Peyer's patch (tissue), 4 donors: ENCODE data around the gene ZNF609.

Source experiments
- POLR2A ChIP-seq, 2 donors: fragments of 450-650 bp; IDR thresholded peaks; one replicate each; pipeline ENCODE4 v1.5.1; 2017; ENCODE audit warnings: antibody characterized with exemption in 2 of 2, mild to moderate bottlenecking in 2 of 2, moderate library complexity in 2 of 2
- TF ChIP-seq, protein P1 (sequence below), 6 experiments: fragments of 450-650 bp in 4 of 6; fragments of 200-600 bp in 2 of 6; sonication (generic) in 1 of 6; IDR thresholded peaks; one replicate each; pipeline ENCODE4 v1.5.1; 2017 to 2019; ENCODE audit warnings: antibody characterized with exemption in 6 of 6, mild to moderate bottlenecking in 3 of 6, moderate library complexity in 1 of 6

DNA sequence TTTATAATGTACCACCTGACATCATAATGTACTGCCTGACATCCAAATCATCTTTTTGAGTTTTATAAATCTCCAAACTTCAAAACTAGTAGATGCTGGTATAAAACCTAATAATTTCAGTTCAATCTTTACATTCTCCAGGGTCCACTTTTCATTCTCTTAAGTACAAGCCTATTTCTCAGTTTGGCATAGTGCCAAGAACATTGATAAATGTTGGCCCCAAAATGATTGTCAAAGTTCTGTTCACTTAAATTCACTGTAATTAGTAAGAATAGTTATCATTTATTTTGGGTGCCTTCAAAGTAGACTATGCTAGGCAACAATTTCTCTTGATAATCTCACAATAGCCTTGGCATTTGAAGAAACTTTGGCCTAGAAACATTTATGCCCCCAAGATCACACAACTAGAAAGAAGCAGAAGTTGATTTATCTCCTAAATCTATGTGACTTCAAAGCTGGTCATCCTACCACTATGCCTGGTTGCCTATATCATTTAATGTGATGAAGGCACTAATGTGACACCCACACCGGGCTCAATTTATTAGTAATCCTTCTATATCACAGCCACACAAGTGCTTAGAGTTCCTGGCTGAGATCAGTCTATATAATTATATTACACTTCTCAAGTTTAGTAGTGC is 101.7 kb downstream of the ZNF609 start:
- TF ChIP-seq POLR2A (IDR thresholded peaks at IDR 0.05), result no peak
- TF ChIP-seq, protein P1, sequence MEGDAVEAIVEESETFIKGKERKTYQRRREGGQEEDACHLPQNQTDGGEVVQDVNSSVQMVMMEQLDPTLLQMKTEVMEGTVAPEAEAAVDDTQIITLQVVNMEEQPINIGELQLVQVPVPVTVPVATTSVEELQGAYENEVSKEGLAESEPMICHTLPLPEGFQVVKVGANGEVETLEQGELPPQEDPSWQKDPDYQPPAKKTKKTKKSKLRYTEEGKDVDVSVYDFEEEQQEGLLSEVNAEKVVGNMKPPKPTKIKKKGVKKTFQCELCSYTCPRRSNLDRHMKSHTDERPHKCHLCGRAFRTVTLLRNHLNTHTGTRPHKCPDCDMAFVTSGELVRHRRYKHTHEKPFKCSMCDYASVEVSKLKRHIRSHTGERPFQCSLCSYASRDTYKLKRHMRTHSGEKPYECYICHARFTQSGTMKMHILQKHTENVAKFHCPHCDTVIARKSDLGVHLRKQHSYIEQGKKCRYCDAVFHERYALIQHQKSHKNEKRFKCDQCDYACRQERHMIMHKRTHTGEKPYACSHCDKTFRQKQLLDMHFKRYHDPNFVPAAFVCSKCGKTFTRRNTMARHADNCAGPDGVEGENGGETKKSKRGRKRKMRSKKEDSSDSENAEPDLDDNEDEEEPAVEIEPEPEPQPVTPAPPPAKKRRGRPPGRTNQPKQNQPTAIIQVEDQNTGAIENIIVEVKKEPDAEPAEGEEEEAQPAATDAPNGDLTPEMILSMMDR (IDR thresholded peaks at IDR 0.05), result no peak
